GM10266 (cell line): ENCODE results near the gene BCKDHB.
"Not testable (repeated sequence)": the region's sequence is repeated elsewhere in the genome, so short reads cannot be mapped to it uniquely, and the experiment has no call there.

Experiments
- DNase-seq: peaks from one replicate; pipeline ENCODE4 v3.0.0; 2012; ENCODE audit errors: extremely low spot score
- TF ChIP-seq, protein P1 (sequence below): IDR thresholded peaks from 2 replicates; pipeline ENCODE4 v1.5.1; 2012; ENCODE audit warnings: mild to moderate bottlenecking, low read depth; ENCODE audit not compliant: control insufficient read depth, insufficient read depth; ENCODE audit errors: missing control alignments

BCKDHB gene

DNA sequence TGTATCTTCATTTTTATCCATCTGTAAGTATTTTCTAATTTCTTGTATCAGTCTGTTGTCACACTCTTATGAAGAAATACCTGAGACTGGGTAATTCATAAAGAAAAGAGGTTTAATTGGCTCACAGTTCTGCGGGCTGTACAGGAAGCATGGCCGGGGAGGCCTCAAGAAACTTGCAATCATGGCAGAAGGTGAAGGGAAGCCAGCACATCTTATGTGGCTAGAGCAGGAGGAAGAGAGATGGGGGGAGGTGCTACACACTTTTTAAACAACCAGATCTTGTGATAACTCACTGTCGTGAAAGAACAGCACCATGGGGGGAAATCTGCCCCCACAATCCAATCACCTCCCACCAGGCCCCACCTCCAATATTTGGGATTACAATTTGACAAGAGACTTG lies 10.9 kb upstream of the BCKDHB start:
- TF ChIP-seq, protein P1, sequence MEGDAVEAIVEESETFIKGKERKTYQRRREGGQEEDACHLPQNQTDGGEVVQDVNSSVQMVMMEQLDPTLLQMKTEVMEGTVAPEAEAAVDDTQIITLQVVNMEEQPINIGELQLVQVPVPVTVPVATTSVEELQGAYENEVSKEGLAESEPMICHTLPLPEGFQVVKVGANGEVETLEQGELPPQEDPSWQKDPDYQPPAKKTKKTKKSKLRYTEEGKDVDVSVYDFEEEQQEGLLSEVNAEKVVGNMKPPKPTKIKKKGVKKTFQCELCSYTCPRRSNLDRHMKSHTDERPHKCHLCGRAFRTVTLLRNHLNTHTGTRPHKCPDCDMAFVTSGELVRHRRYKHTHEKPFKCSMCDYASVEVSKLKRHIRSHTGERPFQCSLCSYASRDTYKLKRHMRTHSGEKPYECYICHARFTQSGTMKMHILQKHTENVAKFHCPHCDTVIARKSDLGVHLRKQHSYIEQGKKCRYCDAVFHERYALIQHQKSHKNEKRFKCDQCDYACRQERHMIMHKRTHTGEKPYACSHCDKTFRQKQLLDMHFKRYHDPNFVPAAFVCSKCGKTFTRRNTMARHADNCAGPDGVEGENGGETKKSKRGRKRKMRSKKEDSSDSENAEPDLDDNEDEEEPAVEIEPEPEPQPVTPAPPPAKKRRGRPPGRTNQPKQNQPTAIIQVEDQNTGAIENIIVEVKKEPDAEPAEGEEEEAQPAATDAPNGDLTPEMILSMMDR = no peak
- no peak for DNase-seq

DNA sequence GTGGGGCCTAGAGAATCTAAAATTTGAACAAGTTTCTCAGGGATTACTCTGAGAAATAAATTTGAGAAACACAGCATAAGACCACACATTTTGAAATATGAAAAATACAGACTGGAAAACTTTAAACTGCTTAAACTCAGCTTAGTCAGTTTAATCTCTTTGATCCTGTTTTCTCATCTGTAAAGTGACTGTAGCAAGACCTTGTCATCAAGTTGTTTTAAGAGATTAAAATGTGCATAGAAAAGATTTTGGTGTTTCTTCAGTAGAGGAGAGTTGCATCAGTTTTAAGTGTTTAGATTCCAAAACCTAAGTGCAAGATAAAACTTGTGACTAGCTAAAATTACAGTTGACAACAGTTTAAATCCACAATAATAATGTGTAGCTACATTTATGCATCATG lies 8.1 kb upstream of the BCKDHB start:
- DNase-seq = no peak
- TF ChIP-seq, protein P1 = no peak

DNA sequence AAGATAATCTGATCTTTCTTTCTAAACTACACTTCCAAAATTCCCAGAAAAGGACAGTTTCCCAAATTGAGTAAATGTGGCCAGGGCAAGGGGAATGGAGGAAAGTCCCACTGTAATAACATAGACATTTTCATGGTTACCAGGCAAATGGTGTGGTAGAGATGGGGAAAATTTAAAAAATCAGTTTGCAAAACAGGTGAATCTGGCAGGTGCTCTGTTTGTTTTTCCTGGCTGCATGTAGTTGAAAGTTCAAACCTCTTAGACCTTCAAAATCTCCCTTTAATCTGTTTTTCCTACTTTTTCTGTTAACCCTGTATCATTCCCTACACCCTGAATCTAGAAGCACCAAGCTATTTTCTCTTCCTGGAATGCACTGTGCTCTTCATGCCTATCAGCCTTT lies 2.0 kb upstream of the BCKDHB start:
- TF ChIP-seq, protein P1 = no peak
- no peak for DNase-seq

DNA sequence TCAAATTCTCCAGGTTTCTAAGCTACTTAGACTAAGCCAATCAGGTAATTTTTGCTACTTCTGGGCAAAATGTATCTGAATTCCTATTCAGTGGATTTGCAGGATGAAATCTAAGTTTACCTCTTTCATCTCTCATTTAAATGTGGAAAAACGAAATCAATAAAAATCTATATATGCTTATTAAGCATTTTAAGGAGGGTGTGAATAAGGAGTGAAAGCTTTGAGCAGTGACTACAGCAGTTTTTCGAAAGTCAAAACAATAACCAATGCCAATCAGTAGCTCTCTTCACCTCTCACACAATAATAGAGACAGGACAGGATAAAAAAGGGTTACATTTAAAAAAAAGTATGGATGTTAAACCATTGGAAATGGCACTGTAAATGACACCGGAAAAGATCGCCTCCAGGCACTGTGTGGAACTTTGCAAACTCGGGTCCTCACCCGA lies 476 bp upstream of the BCKDHB start:
- DNase-seq = no peak
- TF ChIP-seq, protein P1 = no peak

DNA sequence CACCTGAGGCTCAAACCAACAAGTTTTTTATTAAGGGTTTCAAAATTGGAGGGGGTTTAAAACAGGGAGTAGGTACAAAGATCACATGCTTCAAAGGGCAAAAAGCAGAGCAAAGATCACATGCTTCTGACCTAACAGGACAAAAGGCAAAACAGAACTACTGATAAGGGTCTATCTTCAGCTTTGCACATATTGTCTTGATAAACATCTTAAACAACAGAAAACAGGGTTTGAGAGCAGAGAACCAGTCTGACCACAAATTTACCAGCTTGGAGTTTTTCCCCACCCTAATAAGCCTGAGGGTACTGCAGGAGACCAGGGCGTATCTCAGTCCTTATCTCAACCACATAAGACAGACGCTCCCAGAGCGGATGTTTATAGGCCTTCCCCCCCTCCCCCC lies 16.1 kb downstream of the BCKDHB start:
- DNase-seq = not testable (repeated sequence)

DNA sequence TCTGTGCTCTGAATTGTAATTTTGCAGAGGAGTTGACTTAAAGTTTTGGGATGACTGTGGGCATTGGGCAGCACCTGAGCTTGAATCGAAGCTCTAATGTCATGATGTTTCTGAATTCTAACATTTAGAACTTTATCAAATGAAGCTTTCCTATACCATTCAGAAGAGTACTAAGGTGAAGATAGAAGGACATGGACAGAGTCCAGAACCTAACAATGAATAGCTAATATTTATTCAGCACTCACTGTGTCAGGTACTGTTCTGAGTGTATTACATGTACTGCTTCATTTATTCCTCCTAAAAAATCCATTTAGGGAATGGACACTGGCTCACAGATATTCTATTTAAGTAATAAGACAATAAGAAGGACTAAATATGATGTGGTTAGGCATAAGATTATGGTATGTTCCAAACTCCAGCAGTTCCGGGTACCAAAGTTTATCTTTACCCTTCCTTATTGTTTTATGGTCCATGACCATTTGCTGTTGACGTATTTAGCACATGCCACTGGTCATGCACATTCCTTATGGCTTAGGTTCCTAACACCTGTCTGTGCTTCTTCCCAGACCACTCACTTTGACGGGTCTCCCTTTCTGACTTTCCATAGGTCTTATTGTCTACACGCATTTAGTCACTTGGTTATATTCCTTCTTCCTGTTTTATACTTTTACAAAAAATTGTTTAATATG lies 20.3 kb downstream of the BCKDHB start:
- no peak for DNase-seq
- TF ChIP-seq, protein P1 = no peak

DNA sequence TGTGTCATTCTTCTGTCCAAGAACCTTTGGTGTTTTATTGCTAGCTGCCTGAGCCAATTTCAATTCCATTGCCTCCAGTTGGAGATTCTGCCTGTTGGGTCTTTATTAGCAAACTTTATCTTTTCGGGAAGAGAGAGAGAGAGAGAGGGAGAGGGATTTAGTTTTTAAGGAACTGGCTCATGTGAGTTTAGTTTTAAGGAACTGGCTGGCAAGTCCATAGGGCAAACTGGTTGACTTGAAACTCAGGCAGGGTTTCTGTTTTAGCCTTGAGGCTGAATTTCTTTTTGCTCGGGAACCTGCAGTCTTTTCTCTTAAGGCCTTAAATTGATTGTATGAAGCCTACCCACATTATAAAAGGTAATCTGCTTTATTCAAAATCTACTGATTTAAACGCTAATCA lies 23.0 kb downstream of the BCKDHB start:
- DNase-seq = no peak
- TF ChIP-seq, protein P1 = no peak

DNA sequence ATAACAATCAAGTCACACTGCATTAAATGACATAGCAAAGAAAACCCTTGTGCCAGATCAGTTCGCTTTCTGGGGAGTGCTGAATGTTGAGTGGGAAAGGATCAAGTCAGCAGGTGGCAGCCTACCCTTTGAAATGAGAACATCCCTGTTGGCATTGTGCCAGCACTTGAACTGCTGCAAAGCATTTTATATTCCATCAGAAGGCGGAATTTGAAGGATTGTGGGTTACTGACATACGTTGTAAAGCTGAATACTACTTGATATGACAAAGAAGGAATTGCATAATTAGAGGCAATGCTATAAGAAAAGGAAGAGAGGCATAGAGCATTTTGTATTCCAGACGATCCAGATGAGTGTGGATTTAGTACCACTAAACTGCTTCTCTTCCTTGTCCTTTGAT lies 26.5 kb downstream of the BCKDHB start:
- TF ChIP-seq, protein P1 = no peak
- DNase-seq = no peak
